ENCODE measurements around the gene GDPD3.

GDPD3 gene

DNA sequence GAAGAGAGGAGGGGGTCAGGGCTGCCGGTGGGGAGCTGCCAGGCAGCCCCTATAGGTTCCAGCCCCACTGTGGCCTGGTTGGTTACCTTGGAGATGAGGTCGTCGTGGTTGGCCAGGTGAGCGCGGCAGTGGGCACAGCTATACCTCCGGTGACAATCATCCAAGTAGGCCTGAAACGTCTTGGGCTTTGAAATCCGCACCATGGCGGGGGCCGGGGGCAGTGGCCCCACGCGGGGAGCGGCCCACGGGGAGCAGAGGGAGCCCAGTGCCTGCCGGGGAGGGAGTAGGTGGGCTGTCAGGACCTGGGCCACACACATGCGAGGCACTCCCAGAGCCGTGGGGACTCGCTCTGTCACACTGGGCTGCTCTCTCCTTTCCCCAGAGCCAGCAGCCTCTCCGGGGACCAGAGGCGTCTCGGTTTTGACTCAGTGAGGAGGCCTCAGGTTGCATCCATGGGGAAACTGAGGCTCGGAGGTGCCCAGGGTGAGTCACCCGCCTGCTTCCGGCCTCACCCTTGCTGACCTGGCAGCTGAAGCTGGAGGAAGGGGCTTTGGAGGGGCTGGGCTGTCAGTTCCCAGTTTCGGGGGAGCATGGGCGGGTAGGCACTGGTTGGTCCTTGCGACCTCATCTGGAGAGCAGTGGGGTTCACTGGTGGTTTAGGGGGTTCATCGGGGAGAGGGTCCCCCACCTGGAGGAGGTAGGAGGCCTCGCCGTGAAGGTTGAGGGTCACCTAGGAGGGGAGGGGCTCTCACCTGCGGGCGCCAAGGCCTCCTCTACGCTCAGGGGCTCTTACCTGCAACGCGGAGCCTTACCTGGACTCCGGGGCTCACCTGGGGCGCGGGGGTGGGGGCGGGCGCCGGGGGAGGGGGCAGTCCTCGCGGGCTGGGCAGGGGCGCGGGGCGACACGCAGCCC lies 17.9 kb downstream of the GDPD3 start:
- DNase-seq = peak in 9 of 51 donors; percentile 10 to 36 (median 21)

DNA sequence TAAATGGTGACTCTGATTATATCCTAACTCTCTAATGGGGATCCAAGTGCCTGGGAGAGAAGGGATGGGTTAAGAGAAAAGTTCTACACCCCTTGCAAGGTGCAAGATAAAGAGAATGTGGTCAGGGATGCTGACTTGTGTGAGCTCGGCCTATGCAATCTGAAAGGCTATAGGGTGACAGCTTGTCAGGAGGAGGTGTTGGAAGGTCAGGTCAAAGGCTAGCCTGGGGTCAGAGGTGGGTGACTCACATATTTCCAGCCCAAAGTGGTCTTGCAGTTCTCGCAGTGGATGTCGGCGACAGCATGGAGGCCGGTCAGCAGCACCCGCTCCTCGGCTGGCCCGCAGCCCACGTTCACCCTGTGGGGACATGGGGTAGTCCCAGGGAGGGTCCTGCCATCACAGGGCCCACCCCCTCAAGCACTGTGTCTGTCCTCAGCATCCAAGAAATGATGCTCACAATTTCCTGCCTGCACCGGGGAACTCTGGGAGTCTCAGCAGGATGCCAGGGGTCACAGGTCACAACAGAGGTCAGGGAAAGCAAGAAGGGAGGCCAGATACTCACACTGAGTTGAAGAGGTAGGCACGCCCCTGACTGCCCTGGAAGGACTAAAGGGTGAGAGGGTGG lies 18.7 kb downstream of the GDPD3 start:
- no peak for DNase-seq

GRCh38 chr16:30092373-30093010 lies 20.8 kb downstream of the GDPD3 start:
- peak in 44 of 51 donors; percentile 25 to 77 (median 54) for DNase-seq

DNA sequence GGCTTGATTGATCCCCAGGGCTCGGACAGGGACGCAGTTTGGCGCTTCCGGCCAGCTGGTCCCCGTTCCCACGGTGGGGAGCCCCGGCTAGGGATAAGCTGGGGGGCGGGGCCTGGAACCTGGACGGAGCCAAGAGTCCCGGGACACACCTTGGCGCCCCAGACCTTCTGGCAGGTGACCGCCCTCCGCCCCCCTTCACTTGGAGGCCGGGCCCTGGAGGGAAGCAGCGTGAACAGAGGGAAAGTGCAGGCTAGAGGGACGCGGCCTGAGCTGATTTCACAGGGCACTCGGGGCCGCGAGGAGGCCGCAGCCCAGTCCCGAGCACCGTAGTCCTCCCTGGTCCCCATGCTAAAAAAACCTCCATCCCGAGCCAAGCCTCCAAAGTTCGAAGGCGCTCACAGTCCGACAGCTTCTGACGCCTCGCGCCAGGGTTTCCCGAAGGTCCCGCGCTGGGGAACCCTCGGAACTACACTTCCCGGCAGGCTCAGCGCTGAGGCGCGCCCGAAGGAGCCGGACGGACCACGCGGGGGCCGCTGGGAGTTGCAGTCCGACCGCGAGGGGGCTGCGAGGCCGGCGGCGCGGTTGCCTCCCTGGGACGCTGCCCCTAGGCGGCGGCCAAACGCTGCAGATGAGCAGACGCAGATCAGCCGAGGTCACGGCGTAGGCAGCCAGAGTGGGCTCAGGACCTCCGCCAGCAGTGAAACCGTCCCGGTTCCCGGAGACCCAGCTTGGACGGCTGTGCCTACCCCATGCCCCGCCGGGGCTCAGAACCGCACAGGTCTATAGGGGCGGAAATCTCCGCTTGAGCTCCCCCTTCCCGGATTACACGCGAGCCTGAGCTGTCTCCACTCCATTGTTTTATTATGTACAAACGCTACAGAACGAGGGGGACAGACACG lies 21.6 kb downstream of the GDPD3 start, which contains the start of gene TBX6:
TSS of gene TBX6 (minus strand) at position 451 of the 899 bp plus-strand sequence. CDS start 731 bp downstream, outside the sequence.
- DNase-seq = peak; percentile 44 to 95 (median 86)

DNA sequence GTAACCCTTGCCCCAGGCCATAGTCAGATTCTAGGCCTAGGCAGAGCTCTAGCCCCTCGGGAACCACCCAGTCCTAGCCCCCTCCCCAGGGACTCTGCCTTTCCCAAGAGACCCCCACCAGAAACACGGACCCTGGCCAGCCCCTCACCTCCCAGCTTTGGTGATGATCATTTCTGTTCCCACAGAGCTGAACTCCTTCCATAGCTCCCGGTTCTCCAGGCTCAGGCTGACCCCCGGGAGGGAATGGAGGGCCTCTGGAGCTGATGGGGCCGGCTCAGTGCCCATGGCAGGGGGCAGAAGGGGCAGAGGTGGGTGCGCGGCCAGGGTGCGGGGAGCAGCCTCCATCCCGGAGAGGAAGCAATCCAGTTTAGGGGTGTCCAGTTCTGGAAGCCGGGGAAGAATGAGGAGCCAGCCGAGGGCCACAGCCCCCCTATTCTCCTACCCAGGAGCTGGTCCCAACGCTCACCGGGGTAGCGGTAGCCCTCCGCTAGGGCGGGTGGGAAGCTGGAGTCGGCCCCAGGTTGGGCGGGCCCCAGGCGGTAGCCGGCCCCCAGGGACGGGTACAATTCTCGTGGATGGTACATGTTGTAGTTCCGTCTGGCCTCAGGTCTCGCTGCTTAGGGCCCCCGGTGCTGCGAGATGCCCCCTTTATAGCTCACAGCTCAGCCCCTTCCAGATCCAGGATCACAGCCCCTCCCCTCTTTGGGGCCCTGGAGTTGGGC lies 22.6 kb downstream of the GDPD3 start:
- peak in 1 of 51 donors; percentile 6 for DNase-seq

- DNase-seq = no peak
These were observed 24.3 kb downstream of the GDPD3 start for GRCh38 chr16:30088832-30089624.

DNA sequence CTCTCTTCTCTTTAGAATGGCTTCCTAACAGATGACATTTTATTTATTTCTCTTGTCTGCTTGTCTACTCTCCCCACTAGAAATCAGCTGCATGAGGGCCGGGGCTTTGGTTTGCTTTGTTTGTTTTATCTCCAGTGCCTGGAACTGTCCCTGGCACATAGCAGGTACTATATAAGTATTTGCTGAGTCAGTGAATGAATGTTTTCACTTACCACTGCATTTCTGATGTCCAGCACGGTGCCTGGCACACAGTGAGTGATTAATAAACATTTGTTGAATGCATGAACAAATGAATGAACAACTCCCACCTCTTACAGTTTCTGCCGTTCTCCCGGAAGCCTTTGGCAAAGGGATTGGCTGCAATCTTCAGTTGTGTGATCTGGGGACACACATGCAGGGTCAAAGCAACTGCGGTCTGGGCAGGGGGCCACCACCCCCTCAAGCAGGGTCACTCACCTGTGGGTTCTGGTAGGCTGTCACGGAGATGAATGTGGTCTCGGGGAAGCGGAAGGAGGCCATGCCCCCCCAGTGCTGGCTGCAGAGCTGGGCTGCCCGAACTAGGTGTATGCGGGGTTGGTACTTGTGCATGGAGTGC lies 25.0 kb downstream of the GDPD3 start:
- DNase-seq = no peak

- no peak for DNase-seq
These were observed 26.0 kb downstream of the GDPD3 start for GRCh38 chr16:30087181-30087898.

- no peak for DNase-seq
These were observed 26.8 kb downstream of the GDPD3 start for GRCh38 chr16:30086291-30087140.

- no peak for DNase-seq
These were observed 27.5 kb downstream of the GDPD3 start for GRCh38 chr16:30085820-30086219.

DNA sequence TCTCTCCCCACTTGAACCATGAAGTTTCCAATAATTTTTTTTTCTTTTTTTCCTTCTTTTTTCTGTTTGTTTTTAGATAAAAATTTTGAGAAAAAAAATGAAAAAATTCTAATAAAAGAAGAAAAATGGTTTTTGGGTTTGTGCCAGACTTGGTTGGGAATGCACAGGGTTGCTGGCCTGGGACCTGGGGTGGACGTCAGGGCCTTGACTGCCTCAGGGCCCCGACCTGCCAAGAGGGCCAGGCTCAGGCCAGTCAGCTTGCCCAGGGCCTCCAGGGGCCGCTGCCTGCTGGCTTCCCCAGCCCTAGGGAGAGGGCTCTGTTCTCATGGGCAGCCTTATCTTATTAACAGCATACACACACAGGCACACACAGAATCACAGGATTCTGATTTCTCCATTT lies 28.1 kb downstream of the GDPD3 start:
- DNase-seq = no peak

- DNase-seq = no peak
These were observed 28.5 kb downstream of the GDPD3 start for GRCh38 chr16:30084816-30085159.

- no peak for DNase-seq
These were observed 29.1 kb downstream of the GDPD3 start for GRCh38 chr16:30084096-30084815.

- DNase-seq = no peak
These were observed 29.9 kb downstream of the GDPD3 start for GRCh38 chr16:30083216-30084055.

DNA sequence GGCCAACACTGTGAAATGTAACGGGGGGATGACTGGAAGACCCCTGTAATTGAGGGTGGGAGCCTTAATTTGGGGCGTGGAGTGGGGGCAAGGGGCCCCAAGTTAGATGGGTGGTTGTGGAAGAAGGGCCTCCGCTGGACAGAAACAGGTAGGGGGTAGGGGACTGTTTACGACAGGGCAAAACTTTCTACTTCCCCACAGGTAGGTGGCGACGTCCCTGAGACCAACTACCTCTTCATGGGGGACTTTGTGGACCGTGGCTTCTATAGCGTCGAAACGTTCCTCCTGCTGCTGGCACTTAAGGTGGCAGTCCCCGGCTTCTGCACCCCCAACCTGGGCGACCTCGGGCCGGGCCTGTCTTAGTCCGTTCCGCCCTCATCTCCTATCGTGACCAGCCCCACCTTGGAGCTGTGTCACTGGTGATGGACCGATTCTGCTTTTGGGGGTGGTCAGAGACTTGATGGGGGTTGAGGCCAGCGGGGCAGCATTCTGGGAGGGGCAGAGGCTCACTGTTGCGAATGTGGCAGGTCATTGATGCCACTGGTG lies 30.7 kb downstream of the GDPD3 start:
- DNase-seq = no peak

DNA sequence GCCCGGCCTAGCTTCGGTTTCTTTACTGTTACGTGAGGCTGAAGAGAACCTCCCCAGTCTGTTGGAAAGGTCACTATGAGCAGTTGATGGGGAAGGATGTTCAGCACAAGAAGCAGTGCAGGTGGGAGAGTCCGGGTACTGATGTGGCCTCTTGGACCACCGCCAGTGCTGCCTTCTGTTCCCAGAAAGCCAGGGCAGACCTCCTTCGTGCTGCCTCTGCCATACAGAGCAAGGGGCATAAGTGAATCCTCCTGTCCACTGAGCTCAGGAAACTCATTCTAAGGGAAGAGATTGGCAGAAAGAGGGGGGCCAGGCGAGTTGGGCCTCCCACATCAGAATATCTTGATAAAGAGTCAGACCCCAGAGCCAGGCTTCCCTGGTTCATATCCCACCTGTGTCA lies 33.9 kb downstream of the GDPD3 start:
- no peak for DNase-seq
